Retinal pigment epithelial cell (primary cell): Measurements from ENCODE around the gene SLC16A12.
A peak's percentile ranks its signal among the peaks of the same experiment; 100 is the strongest.

Experiments used
- DNase-seq: peaks from one replicate; pipeline ENCODE4 v3.0.0-alpha.2; 2010; ENCODE audit warnings: low read depth
- H3K4me3 ChIP-seq: 2 replicates; pipeline ENCODE4 v1.5.1; 2011; ENCODE audit warnings: mild to moderate bottlenecking, low read length, control low read depth, moderate library complexity
- TF ChIP-seq, protein P1 (sequence below): conservative IDR thresholded peaks from 2 replicates; pipeline ENCODE4 v1.5.1; 2011; ENCODE audit warnings: low read depth, low read length, control low read depth, inconsistent platforms

Gene SLC16A12, protein sequence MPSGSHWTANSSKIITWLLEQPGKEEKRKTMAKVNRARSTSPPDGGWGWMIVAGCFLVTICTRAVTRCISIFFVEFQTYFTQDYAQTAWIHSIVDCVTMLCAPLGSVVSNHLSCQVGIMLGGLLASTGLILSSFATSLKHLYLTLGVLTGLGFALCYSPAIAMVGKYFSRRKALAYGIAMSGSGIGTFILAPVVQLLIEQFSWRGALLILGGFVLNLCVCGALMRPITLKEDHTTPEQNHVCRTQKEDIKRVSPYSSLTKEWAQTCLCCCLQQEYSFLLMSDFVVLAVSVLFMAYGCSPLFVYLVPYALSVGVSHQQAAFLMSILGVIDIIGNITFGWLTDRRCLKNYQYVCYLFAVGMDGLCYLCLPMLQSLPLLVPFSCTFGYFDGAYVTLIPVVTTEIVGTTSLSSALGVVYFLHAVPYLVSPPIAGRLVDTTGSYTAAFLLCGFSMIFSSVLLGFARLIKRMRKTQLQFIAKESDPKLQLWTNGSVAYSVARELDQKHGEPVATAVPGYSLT

DNA sequence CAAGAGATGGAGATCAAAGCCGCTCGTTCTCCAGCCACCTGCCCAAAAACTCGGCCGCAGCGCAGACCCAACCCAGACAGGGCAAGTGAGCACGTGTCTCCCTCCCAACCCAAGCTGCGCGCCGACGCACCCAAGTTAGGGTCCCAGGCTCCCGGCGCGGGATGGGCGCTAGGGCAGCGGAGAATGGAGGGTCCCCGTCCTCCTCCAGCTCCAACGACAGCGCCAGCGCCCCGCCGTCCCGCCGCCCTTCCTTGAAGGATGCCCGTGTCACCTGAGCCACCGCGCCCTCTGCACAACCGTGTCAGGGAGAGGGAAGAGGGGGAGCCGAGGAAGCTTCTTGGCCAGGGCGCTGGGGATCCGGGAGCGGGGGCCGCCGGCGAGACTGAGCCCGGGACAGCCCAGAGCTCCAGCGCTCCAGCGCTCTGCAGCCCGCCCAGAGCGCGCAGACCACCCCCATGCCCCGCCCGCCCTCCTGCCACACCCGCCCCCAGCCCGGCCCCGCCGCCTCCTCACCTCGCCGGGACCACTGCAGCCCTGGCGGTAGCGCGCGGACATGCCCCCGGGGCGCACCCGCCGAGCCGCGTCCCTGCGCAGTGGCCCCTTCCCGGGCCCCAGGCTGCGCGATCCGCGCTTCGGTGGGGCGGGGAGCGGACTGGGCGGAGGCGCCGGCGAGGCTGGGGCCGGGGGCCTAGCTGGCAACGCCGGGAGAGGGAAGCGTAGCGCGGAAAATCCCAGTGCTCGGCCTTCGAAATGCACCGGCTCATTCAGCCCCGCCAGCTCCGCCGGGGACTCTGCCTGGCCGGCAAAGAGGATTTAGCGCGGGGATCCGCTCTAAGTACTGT, at the start of gene SLC16A12:
TSS of gene SLC16A12 (minus strand) at position 424 of the 842 bp plus-strand sequence. CDS start 73,016 bp downstream, outside the sequence.
- TF ChIP-seq, protein P1, sequence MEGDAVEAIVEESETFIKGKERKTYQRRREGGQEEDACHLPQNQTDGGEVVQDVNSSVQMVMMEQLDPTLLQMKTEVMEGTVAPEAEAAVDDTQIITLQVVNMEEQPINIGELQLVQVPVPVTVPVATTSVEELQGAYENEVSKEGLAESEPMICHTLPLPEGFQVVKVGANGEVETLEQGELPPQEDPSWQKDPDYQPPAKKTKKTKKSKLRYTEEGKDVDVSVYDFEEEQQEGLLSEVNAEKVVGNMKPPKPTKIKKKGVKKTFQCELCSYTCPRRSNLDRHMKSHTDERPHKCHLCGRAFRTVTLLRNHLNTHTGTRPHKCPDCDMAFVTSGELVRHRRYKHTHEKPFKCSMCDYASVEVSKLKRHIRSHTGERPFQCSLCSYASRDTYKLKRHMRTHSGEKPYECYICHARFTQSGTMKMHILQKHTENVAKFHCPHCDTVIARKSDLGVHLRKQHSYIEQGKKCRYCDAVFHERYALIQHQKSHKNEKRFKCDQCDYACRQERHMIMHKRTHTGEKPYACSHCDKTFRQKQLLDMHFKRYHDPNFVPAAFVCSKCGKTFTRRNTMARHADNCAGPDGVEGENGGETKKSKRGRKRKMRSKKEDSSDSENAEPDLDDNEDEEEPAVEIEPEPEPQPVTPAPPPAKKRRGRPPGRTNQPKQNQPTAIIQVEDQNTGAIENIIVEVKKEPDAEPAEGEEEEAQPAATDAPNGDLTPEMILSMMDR: no peak
- H3K4me3 ChIP-seq: peak within 1 kb of the TSS; percentile 54
- no peak for DNase-seq

DNA sequence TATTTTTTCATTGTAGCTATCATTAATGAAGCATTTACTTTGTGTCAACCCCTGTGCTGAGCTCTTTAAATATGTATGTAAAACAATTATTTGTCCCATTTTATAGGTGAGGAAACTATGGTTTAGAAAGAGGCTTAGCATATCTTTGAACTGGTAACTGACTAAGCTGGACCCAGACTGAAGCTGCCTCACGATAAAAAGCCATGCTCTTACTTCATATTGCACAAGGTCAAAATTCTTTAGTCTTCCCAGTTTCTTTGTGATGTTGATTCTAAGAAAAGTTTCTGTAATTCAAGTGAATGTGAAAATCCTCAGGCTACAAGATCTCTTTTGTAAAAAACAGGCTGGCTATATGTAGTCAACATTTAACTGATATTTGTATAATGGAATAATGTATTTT, 46.6 kb upstream of the SLC16A12 start:
- TF ChIP-seq, protein P1: no peak
- DNase-seq: no peak
- H3K4me3 ChIP-seq: no peak overlapping the region

DNA sequence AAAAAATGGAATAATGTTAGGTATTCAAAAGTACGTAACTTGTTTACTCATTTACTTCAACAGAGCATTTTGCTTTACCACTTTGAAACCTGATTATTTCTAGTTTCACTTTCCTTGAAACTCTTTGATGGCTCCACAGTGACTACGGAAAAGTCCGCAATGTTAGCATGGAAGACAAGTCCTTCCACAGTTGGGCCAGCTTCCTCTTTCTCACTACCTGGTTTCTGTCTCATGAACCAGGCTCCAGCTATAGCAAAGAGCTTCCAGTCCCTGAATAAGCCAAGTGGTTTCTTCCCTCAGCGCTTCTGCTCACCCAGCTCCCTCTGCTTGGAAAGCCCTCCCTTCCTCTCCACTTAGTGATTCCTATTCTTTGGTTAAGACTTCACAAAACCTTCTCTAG, 44.8 kb upstream of the SLC16A12 start:
- H3K4me3 ChIP-seq: no peak overlapping the region
- TF ChIP-seq, protein P1: no peak
- DNase-seq: no peak

DNA sequence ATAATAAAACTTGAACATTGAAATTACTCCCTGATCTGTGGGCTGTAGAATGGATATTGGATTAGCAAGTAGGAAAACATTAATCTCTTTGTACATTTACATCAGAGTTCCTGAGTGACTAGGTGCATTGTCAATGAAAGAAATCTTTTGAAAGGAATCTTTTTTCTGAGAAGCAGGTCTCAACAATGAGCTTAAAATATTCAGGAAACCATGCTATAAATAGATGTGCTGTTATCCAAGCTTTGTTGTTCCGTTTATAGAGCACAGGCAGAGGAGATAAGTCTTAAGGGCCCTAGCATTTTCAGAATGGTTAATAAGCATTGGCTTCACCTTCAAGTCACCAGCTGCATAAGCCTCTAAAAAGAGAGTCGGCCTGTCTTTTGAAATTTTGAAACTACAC, 41.3 kb upstream of the SLC16A12 start:
- DNase-seq: no peak
- H3K4me3 ChIP-seq: no peak overlapping the region
- TF ChIP-seq, protein P1: no peak

DNA sequence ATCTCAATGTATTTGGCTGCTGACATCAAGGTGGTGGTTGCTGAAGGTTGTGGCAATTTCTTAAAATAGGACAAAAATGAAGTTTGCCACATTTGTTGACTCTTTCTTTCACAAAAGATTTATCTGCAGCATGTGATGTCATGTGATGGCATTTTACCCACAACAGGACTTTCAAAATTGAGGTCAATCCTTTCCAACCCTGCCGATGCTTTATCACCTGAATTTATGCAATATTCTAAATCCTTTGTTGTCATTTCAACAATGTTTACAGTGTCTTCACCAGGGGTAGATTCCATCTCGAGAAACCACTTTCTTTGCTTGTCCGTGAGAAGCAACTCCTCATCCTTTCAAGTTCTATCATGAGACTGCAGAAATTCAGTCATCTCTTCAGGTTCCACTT, 40.6 kb upstream of the SLC16A12 start:
- TF ChIP-seq, protein P1: no peak
- no peak for DNase-seq
- H3K4me3 ChIP-seq: no peak overlapping the region

DNA sequence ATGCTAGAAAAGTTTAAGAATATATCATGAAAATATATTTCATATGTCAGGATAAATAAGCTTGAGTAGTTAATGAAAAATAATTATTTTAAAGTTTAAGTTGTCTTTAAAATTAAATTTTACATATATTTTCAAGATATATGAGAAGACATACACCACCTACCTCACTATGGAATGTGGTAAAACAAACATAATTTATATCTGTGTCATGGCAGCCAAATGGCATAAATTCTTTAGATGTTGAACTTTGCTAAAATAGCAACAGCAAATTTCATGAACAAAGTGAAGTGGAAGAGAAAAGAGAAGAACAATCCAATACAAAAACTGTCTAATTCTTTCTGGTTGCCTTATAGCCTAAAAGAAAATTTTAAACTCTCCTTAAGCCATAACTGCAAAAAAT, 39.6 kb upstream of the SLC16A12 start:
- TF ChIP-seq, protein P1: no peak
- no peak overlapping the region for H3K4me3 ChIP-seq
- no peak for DNase-seq

DNA sequence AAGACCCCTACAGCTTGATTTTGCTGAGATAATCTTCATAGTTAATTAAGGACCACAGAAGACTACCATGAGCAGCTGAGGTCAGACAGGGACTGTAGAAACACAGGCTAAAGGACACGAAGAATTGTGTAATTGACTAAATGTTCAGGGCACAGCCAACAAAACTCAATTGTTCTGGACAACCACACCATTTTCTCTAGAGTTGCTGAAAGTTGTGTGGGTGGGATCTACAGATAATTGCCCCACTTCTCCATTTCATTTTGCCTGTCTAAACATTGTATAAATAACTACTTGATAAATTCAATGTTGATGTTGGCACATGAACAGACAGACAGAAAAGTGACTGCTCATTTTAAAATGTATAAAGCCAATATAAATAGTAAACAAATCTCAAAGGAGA, 39.0 kb upstream of the SLC16A12 start:
- DNase-seq: no peak
- TF ChIP-seq, protein P1: no peak
- H3K4me3 ChIP-seq: no peak overlapping the region
